HG02973 (cell line): ENCODE data around the gene SOX12.

Experiments used
- ATAC-seq: cut with Tn5 transposase; IDR thresholded peaks from one replicate; pipeline ENCODE4 v1.9.1; 2021; ENCODE audit warnings: moderate library complexity; ENCODE audit not compliant: unreplicated experiment

Gene SOX12

DNA sequence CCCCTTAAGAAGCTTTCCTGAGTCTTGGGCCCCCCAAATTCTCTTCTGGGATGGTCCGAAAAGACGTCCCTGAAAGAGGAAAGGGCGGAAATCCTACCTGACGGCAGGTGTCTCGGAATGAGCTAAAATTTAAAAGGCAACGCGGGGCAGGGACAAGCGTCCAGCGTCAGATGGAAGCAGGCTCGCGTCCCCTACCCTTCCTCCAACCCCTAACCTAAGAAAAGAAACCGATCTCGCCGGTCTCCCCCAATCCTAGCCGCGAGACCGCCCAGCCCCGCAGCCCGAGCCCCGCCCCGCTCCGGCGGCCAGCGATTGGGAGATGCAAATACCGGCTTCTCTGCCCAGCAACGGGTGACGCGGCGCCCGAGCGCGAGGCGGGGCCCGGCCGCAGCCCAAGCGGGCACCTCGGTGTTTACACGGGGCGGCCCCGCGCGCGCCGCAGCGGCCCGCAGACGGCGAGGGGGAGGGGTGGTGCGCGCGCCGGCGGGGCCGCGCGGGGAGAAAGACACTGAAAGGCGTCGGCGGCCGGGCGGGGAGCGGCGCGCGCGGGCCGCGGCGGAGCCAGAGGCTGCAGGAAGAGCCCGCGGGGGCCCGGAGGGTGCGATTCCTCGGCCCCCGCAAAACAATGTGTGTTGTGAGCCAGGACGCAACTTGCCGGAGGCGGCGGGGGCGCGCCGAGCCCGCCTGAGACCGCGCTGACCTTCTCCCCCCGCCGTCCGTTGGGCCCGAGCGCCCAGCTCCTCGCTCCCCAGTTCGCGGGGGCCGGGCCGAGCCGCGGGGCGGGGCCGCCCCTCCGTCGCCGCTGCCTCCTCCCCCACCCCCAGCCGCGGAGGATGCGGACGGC lies at the start of gene SOX12:
Gene SOX12 (plus strand): TSS at position 508 of the 844 bp plus-strand sequence. CDS start 373 bp downstream, outside the sequence.
- peak; percentile 69 for ATAC-seq

- no peak for ATAC-seq
Observed at GRCh38 chr20:275791-276190, 49.6 kb upstream of the SOX12 start.

DNA sequence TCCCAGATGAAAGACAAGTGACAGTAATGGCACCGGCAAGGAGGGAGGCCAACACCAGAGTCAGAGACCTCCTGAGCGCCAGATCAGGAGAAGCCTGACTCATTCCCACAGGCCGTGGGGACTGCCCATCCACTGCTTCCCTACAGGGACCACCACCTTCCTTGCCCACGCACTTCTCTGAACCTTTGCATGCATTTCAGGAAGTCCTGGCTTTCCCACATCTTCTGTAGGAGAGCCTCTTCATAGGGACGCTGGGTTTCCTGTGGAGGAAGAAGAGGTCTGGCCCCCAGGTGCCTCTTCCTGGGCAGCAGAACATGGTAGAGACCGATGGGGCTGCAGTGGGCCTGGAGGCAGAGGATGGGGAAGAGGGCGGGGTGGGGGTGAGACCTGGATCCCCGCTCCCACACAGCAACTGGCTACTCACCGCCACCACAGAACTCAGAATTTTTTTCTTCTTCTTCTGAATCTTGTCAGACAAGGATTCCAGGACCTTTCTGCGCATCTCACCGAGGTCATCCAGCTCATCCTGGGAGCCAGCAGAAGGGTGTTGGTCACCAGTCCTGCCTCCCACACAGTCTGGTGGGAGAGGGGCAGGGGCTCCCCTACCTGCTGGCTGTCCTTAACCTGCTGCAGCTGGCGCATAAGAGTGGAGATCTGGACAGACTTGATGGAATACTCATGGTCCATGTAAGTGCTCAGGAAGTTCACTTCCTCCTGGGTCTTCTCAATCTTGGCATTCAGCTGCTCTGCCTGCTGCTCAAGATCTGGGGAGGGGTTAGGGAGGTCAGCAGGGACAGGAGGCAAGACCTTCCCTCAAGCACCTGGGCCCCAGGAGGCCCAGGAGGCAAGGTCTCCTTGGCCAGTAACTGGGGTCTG lies 48.5 kb upstream of the SOX12 start:
- ATAC-seq = no peak

DNA sequence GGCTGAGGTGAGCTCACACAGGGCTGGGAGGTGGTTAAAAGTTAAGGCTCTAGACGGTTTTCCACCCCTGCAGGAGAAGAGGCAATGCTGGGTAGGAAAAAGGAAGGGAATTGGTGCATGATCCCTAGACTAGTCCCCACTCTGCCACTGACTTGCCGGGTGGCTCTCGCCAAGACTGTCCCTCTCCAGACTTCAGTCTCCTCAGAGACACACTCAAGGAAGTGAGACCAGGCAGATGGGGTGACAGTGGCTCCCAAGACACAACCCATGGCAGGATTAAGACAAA lies 47.9 kb upstream of the SOX12 start:
- no peak for ATAC-seq

DNA sequence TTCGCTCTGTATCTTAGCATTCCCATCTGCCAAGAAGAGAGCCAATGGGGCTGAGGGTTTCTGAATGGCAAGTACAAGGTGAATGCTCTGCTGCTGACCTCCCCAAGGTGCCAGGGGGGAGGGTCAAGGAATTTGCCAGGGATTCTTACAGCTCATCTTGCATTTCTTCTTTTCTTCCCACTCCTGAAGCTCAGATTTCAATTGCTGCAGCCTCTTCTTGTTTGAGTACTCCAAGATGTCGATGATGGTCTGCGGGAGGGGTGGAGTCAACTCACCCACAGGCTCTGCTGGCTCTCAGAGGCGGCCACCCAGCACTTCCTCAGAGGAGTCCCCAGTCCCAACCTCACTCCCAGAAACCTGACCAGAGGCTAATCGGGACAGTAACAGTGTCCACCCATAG lies 47.2 kb upstream of the SOX12 start:
- no peak for ATAC-seq

GRCh38 chr20:278607-279571 lies 46.5 kb upstream of the SOX12 start:
- no peak for ATAC-seq

GRCh38 chr20:284172-284571 lies 41.2 kb upstream of the SOX12 start:
- ATAC-seq = no peak

DNA sequence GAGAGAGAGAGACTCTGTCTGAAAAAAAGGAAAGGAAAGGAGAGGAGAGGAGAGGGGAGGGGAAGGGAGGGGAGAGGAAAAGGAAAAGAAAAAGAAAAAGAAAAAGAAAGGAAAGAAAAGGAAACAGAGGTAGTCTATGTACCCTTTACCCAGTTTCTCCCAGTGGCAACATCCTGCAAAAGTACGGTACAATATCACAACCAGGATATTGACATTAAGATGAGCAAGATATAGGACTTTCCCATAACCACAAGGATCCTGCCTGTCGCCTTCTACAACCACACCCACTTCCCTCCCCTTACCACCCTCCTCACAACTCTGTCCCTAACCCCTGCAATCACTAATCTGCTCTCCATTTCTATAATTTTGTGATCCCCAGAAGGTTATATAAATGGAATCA lies 38.8 kb upstream of the SOX12 start:
- ATAC-seq = no peak

GRCh38 chr20:288956-289692 lies 36.2 kb upstream of the SOX12 start:
- ATAC-seq = no peak

GRCh38 chr20:289693-290083 lies 35.7 kb upstream of the SOX12 start:
- ATAC-seq = no peak

GRCh38 chr20:290084-290831 lies 35.1 kb upstream of the SOX12 start, which contains the start of gene C20orf96:
TSS of gene C20orf96 (minus strand) at chr20:290750. CDS start at chr20:290610, 140 bp downstream.
- ATAC-seq = peak; percentile 77

- ATAC-seq = no peak
Observed at GRCh38 chr20:294602-295001, 30.8 kb upstream of the SOX12 start.

DNA sequence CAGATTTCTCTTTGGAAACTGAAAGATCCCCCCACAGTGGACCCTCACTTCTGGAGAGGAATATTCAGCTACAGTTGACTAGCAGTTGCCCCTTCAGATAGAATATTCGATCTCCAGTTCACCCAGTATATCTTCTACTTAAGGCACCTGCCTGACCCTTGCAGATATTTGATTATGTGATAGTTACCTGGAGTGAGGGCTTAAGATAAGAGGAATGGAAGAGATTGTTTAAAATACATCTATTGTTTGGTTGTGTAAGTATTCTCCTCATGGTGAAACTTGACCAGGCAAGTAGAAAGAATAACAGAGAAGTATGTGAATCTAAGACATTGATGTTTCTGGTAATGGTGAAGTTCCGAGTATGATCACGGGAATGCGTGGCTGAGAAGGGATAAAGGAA lies 29.5 kb upstream of the SOX12 start:
- no peak for ATAC-seq

DNA sequence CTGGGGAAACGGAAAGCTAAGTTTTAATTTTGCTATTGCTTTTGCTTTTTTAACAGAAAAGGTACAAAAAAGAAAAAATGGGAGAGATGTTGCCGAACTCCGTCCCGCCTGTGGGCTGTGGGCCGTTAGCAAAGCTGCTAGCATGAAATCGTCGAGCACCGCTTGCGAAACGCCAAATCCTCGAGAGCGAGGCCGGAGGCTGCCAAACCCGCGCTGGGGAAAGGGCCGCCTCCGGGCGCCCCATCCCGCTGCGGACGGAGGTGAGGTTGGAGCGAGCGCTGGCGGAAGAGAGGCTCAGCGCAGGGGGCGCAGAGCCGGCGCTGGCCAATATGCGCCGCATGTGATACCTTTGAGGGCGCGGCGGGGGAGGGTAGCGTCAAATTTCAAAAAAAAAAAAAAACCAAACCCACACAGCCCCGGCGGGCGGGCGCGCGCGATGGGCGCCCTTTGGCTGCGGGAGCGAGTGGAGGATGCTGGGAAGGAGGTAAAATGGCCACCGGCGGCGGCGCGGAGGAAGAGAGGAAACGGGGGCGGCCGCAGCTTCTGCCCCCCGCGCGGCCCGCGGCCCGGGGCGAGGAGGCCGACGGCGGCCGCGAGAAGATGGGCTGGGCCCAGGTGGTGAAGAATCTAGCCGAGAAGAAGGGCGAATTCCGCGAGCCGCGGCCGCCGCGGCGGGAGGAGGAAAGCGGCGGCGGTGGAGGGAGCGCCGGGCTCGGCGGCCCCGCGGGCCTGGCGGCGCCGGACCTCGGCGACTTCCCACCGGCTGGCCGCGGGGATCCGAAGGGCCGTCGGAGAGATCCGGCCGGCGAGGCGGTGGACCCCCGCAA lies 28.0 kb upstream of the SOX12 start, which contains the start of gene ZCCHC3:
Gene ZCCHC3 (plus strand): TSS at position 473 of the 827 bp plus-strand sequence. CDS start 17 bp downstream, at position 490.
- peak; percentile 70 for ATAC-seq

DNA sequence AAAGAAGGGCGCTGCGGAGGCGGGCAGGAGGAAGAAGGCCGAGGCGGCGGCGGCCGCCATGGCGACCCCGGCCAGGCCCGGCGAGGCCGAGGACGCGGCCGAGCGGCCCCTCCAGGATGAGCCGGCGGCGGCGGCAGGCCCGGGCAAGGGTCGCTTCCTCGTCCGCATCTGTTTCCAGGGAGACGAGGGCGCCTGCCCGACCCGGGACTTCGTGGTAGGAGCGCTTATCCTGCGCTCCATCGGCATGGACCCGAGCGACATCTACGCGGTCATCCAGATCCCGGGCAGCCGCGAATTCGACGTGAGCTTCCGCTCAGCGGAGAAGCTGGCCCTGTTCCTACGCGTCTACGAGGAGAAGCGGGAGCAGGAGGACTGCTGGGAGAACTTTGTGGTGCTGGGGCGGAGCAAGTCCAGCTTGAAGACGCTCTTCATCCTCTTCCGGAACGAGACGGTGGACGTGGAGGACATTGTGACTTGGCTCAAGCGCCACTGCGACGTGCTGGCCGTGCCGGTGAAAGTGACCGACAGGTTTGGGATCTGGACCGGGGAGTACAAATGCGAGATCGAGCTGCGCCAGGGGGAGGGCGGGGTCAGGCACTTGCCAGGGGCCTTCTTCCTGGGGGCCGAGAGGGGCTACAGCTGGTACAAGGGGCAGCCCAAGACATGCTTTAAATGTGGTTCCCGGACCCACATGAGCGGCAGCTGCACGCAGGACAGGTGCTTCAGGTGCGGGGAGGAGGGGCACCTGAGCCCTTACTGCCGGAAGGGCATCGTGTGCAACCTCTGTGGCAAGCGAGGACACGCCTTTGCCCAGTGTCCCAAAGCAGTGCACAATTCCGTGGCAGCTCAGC lies 27.2 kb upstream of the SOX12 start:
- peak; percentile 25 for ATAC-seq

DNA sequence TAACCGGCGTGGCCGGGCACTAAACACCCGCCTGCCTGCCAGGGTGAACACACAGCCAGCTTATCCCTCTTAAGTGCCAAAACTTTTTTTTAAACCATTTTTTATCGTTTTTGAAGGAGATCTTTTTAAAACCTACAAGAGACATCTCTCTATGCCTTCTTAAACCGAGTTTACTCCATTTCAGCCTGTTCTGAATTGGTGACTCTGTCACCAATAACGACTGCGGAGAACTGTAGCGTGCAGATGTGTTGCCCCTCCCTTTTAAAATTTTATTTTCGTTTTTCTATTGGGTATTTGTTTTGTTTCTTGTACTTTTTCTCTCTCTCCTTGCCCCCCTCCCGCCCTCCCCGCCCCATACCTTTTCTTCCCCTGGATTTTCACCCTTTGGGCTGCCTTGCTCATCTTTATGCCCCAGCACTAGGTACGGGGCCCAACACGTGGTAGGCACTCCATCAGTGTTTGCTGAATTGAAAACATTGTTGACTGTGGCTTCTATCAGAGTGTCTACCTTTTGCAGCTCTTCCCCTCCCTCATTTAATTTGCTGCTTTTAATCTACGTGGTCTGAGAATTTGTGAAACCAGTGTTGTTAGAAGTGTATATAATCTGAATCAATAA lies 26.5 kb upstream of the SOX12 start:
- no peak for ATAC-seq

DNA sequence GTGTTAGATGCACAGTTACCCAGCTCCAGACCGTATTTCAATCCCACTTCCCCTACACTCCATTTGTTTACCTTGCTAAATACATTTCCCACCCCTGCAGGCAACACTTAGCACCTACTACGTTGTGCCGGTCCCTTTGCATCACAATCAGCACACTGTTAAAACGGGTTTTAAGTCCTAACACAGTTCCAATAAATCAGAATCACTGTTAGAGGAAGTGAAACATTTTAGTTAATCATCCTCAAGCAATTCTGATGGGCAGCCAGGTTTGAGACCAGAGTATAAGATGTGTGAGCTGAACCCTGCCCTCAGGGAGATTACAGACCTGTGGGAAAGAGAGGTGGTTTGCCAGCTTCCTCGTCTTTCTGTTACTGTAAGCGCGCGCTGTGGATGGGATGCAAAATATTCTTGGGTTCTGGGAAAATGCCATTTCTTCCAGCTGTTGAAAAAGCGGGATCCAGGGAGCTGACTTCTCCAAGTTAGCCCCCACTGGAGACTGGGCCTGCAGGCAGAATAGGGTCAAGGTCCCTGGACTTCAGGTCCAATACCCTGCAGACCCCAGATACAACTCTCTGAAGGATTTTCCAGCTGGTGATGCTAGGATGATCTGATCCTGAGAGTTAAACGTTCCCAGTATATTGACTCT lies 24.9 kb upstream of the SOX12 start:
- no peak for ATAC-seq
